LNCaP clone FGC (cell line): ENCODE data around the gene TUSC2.

ENCODE experiments used
- DNase-seq: peaks from one replicate; pipeline ENCODE4 v3.0.0-alpha.2; 2011; ENCODE audit warnings: low read depth
- H3K4me3 ChIP-seq: 2 replicates; pipeline ENCODE4 v1.5.1; 2011; ENCODE audit warnings: mild to moderate bottlenecking, low read depth, low read length, control low read depth
- TF ChIP-seq, protein P1 (sequence below): IDR thresholded peaks from 2 replicates; pipeline ENCODE4 v1.5.1; 2012; ENCODE audit warnings: mild to moderate bottlenecking; ENCODE audit not compliant: control insufficient read depth, insufficient read depth; ENCODE audit errors: extremely low read depth

The TUSC2 gene

DNA sequence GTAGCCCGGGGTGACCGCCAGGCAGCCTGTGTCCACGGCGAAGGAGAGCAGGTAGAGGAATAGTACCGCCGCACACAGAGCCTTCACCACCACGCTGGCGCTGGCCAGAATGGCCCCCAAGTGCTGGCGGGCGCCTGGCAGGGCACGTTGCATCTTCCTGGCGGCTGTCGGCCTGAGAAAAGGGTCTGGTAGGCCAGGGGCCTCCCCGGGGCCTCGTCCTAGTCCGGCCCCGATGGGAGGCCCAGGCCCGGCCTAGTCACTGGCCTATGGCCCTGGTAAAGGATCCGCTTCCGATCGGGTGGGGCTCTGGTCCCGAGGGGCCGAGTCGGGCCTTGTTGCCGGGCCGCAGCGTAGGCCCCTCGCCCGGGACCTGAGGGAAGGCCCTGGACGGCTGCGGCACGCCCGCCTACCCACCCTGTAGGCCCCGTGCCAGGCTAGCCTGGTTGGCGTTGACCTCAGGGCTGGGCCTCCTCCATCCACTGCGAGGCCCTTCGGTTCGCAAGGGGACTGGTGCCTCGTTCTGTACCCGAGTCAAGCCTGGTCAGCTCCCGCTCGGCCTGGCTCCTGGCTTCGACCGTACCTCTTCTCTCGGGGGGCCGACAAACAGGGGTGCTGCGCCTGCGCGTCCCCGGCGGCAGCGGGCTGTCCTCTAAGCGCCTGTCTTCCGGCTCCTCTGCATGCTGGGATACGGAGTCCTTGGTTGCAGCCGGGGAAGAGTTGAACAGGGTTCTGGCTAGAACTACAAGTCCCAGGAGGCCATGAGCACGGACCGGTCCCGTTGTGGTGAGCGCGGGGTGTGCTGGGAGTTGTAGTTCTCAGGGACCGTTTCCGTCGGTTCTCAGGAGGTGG, 31.1 kb upstream of the TUSC2 start, which contains the start of gene TMEM115:
Gene TMEM115, minus strand, starts transcription at position 611 of the 849 bp plus-strand sequence. Its CDS starts 458 bp downstream, at position 153.
- DNase-seq: peak; percentile 95
- TF ChIP-seq, protein P1, sequence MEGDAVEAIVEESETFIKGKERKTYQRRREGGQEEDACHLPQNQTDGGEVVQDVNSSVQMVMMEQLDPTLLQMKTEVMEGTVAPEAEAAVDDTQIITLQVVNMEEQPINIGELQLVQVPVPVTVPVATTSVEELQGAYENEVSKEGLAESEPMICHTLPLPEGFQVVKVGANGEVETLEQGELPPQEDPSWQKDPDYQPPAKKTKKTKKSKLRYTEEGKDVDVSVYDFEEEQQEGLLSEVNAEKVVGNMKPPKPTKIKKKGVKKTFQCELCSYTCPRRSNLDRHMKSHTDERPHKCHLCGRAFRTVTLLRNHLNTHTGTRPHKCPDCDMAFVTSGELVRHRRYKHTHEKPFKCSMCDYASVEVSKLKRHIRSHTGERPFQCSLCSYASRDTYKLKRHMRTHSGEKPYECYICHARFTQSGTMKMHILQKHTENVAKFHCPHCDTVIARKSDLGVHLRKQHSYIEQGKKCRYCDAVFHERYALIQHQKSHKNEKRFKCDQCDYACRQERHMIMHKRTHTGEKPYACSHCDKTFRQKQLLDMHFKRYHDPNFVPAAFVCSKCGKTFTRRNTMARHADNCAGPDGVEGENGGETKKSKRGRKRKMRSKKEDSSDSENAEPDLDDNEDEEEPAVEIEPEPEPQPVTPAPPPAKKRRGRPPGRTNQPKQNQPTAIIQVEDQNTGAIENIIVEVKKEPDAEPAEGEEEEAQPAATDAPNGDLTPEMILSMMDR: no peak

DNA sequence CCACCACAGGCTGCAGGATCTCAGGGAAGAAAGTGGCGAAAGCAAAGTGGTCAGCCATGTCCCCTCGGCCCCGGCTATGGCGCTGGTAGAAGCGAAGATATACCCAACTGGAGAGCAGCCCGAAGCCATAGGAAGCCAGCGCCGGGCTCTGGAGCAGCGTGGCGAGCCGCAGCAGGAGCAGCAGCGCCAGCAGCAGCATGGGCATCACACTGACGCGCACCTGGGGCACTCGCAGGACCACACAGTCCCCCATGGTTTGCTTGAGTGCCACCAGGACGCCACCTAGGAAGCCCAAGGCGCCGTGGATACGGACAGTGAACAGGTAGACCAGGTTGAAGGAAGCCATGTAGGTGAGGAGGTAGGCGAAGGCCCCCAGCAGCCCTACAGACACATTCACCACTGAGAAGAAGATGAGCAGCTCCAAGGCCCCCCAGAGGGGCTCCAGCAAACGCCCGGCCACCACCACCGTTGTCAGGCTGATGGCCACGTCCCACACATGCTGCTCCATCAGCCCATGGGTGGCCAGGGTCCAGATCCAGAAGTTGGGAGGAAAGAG, 30.4 kb upstream of the TUSC2 start:
- H3K4me3 ChIP-seq: peak overlapping the region; percentile 92
- TF ChIP-seq, protein P1: no peak
- no peak for DNase-seq

More for the DNA sequence above, 31.1 kb upstream of the TUSC2 start, which contains the start of gene TMEM115:
- H3K4me3 ChIP-seq: peak within 1 kb of the TSS; percentile 92

GRCh38 chr3:50357481-50357880, 29.5 kb upstream of the TUSC2 start:
- DNase-seq: no peak
- TF ChIP-seq, protein P1: no peak
- H3K4me3 ChIP-seq: peak overlapping the region; percentile 92

- TF ChIP-seq, protein P1: no peak
- no peak overlapping the region; the same call in 1 of the 2 replicates for H3K4me3 ChIP-seq
- DNase-seq: no peak
Observed at GRCh38 chr3:50356553-50356952, 28.5 kb upstream of the TUSC2 start.

GRCh38 chr3:50355829-50356552, 28.0 kb upstream of the TUSC2 start:
- H3K4me3 ChIP-seq: no peak overlapping the region
- TF ChIP-seq, protein P1: no peak
- DNase-seq: no peak

DNA sequence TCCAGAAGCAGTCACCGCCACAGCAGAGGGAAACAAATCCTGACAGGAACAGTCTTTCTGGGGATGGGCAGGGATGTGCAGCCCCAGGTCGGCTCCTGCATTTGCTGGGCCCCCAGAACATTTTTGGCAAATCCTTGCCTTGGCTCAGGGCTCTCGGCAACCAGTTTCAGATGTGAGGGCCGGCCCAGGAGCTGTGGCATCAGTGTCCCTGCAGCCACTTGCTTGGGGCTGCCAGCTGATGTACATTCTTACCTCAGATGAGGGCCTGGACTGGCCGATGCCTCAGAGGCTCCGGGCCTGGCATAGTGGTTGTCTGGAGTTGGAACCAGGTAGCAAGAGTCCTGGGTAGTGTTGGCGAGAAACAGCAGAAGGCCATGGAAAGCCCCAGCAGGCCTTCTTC, 26.8 kb upstream of the TUSC2 start:
- DNase-seq: no peak
- H3K4me3 ChIP-seq: no peak overlapping the region
- TF ChIP-seq, protein P1: no peak
